ENCODE results near the gene WDR41. TPM values are rescaled to one million over a fixed set of nuclear protein-coding genes. Genes with fewer than 3 reads are reported as not detected.

Gene WDR41
- total RNA-seq, 1 experiment from 2014 or later, result 25.2 TPM

DNA sequence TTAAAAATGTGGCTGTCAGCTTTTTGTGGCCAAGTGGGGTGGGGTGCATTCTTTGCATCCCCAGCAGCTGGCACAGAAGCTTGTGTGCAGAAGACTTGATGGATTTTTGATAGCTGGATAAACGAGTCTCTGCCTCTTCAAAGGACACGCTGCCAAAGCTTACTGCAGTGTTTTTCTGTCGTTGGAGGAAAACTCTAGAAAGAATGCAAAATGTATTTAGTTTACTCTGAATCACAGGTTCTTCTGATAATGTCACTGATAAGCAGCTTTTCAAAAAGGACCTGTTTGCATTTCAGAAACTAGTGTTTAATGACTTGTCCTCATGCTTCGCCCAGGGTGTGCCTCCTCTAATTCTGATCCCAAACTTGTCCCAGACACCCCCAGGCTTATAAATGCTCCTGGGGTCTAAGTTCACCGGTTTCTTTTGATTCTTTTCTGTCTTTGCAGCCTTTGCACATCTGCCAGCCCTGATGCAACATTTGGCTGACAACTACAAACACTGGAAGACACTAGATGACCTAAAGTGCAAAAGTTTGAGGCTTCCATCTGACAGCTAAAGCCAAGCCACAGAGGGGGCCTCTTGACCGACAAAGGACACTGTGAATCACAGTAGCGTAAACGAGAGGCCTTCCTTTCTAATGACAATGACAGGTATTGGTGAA, 66.0 kb downstream of the WDR41 start:
- Histone ChIP-seq H2AFZ (no peak overlapping the region), H3K36me3 (ENCODE audit: low read depth) (no peaks in the 10 kb centered on the region), H3K27me3 (ENCODE audit: insufficient read depth, low read depth) (no peaks in the 10 kb centered on the region), H3F3A (ENCODE audit: insufficient read depth, low read depth) (peaks cover 18% of the 10 kb centered on the region), H3K79me2 (ENCODE audit: low read depth) (no peaks in the 10 kb centered on the region), H3K4me3 (no peak overlapping the region), H3K4me2 (peak overlapping the region; percentile 12; the same call in 1 of the 2 replicates), H3K9me2 (ENCODE audit: insufficient read depth) (no peaks in the 10 kb centered on the region), H4K20me1 (ENCODE audit: insufficient read depth) (no peaks in the 10 kb centered on the region), H3K27ac (no peak overlapping the region), H3K4me1 (replicated peaks; ENCODE audit: insufficient read depth) (peaks cover 26% of the 10 kb centered on the region), H3K9me3 (ENCODE audit: insufficient read depth, low read depth) (no peaks in the 10 kb centered on the region)
- TF ChIP-seq EZH2 (IDR thresholded peaks at IDR 0.05; ENCODE audit: low read depth), result no peak
- TF ChIP-seq, protein P1, sequence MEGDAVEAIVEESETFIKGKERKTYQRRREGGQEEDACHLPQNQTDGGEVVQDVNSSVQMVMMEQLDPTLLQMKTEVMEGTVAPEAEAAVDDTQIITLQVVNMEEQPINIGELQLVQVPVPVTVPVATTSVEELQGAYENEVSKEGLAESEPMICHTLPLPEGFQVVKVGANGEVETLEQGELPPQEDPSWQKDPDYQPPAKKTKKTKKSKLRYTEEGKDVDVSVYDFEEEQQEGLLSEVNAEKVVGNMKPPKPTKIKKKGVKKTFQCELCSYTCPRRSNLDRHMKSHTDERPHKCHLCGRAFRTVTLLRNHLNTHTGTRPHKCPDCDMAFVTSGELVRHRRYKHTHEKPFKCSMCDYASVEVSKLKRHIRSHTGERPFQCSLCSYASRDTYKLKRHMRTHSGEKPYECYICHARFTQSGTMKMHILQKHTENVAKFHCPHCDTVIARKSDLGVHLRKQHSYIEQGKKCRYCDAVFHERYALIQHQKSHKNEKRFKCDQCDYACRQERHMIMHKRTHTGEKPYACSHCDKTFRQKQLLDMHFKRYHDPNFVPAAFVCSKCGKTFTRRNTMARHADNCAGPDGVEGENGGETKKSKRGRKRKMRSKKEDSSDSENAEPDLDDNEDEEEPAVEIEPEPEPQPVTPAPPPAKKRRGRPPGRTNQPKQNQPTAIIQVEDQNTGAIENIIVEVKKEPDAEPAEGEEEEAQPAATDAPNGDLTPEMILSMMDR (conservative IDR thresholded peaks at IDR 0.05), result no peak
- intact Hi-C loops (cut with micrococcal nuclease; ENCODE audit: unreplicated experiment), result no loop called here
- peak; percentile 44 to 86 for DNase-seq
- POLR2A ChIA-PET (ENCODE audit: unreplicated experiment), result interaction anchor here (0.7 kb wide), 1 partner anchor 1082 kb away, joined by 4 read pairs; no protein-coding TSS in a partner anchor
- CTCF ChIA-PET, result no interaction called here
- no TSS peak for BruUV-seq (replicated peaks)

DNA sequence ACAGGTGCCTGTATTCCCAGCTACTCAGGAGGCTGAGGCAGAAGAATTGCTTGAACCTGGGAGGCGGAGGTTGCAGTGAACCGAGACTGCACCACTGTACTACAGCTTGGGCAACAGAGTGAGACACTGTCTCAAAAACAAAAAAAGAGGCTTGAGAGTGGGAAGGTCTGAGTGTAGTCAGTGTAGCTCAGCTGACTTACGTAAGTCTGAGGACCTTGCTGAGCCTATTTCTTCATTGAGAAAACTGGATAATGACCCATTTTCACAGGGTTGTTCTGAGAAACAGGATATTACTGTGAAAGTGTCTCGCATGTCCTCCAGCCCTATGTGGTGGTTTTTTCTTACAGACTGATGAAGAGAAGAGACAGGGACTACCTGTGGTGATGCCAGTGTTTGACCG, 66.7 kb downstream of the WDR41 start:
- CTCF ChIA-PET, result no interaction called here
- TF ChIP-seq, protein P1 (conservative IDR thresholded peaks at IDR 0.05), result no peak
- TF ChIP-seq EZH2 (IDR thresholded peaks at IDR 0.05; ENCODE audit: low read depth), result no peak
- no peak for DNase-seq
- no peak overlapping the region for H3K4me3 ChIP-seq
- H3F3A ChIP-seq (ENCODE audit: insufficient read depth, low read depth), result peaks cover 18% of the 10 kb centered on the region
- H3K79me2 ChIP-seq (ENCODE audit: low read depth), result no peaks in the 10 kb centered on the region
- no peaks in the 10 kb centered on the region for H4K20me1 ChIP-seq (ENCODE audit: insufficient read depth)
- peaks cover 21% of the 10 kb centered on the region for H3K4me1 ChIP-seq (replicated peaks; ENCODE audit: insufficient read depth)
- H3K27ac ChIP-seq, result no peak overlapping the region
- intact Hi-C loops (cut with micrococcal nuclease; ENCODE audit: unreplicated experiment), result no loop called here
- POLR2A ChIA-PET (ENCODE audit: unreplicated experiment), result no interaction called here
- no peaks in the 10 kb centered on the region for H3K27me3 ChIP-seq (ENCODE audit: insufficient read depth, low read depth)
- H3K4me2 ChIP-seq, result no peak overlapping the region
- no TSS peak for BruUV-seq (replicated peaks)
- H3K9me3 ChIP-seq (ENCODE audit: insufficient read depth, low read depth), result no peaks in the 10 kb centered on the region
- H2AFZ ChIP-seq, result no peak overlapping the region
- no peaks in the 10 kb centered on the region for H3K9me2 ChIP-seq (ENCODE audit: insufficient read depth)
- H3K36me3 ChIP-seq (ENCODE audit: low read depth), result no peaks in the 10 kb centered on the region

DNA sequence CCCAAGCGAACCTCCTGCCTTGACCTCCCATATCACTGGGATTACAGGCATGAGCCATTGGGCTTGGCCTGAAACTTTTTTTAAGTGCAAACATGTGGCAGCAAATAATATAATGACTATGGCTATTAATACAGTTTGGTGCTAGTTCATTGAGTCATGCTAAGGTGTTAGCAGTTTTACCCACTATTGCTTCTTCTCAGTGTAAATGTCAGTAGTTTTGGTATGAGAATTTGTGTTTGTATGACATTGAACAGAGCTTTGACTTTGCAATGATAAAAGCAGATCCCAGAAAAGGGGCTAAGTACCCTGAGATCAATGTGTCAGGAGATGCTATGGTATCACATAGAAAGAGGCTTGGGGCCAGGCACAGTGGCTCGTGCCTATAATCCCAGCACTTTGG, 67.2 kb downstream of the WDR41 start:
- no peaks in the 10 kb centered on the region for H3K27me3 ChIP-seq (ENCODE audit: insufficient read depth, low read depth)
- H3K4me1 ChIP-seq (replicated peaks; ENCODE audit: insufficient read depth), result peaks cover 21% of the 10 kb centered on the region
- no peaks in the 10 kb centered on the region for H3K36me3 ChIP-seq (ENCODE audit: low read depth)
- no peak for DNase-seq
- no TSS peak for BruUV-seq (replicated peaks)
- H3F3A ChIP-seq (ENCODE audit: insufficient read depth, low read depth), result peaks cover 18% of the 10 kb centered on the region
- no peaks in the 10 kb centered on the region for H3K9me3 ChIP-seq (ENCODE audit: insufficient read depth, low read depth)
- ChIA-PET POLR2A (ENCODE audit: unreplicated experiment) (no interaction called here), CTCF (no interaction called here)
- no peak overlapping the region for H2AFZ ChIP-seq
- no peak overlapping the region for H3K27ac ChIP-seq
- intact Hi-C loops (cut with micrococcal nuclease; ENCODE audit: unreplicated experiment), result no loop called here
- no peak overlapping the region for H3K4me2 ChIP-seq
- H3K4me3 ChIP-seq, result no peak overlapping the region
- no peak for TF ChIP-seq EZH2 (IDR thresholded peaks at IDR 0.05; ENCODE audit: low read depth)
- TF ChIP-seq, protein P1 (conservative IDR thresholded peaks at IDR 0.05), result no peak
- no peaks in the 10 kb centered on the region for H3K79me2 ChIP-seq (ENCODE audit: low read depth)
- H4K20me1 ChIP-seq (ENCODE audit: insufficient read depth), result no peaks in the 10 kb centered on the region
- H3K9me2 ChIP-seq (ENCODE audit: insufficient read depth), result no peaks in the 10 kb centered on the region
